ENCODE measurements around the gene USP9Y. TPM values are rescaled to one million over a fixed set of nuclear protein-coding genes. Genes with fewer than 3 reads are reported as not detected.

USP9Y gene
- polyA plus RNA-seq, 2 donors: 0.02 to 31.3 TPM

Other genes starting within 250 kb of the USP9Y start
- 10 to 100 TPM in 1 of 2 donors, under 1 TPM in 1; 0.05 to 15.6 TPM for gene DDX3Y, start 203.6 kb downstream of the USP9Y start, polyA plus RNA-seq